ENCODE measurements around the gene ATRX. TPM values are rescaled to one million over a fixed set of nuclear protein-coding genes. Genes with fewer than 3 reads are reported as not detected.
"Not testable (repeated sequence)": the region's sequence is repeated elsewhere in the genome, so short reads cannot be mapped to it uniquely, and the experiment has no call there.

Gene ATRX
- total RNA-seq, 2 experiments from 2014 or later: 48.2 to 66.3 TPM

GRCh38 chrX:77502951-77503525 is 283.0 kb downstream of the ATRX start:
- BruUV-seq (replicated peaks): TSS peak; percentile 10
- Histone ChIP-seq H3K79me2 (ENCODE audit: insufficient read depth, low read depth, low read length) (no peaks in the 10 kb centered on the region), H3K4me3 (ENCODE audit: low read depth, low read length, poor library complexity, severe bottlenecking) (no peak overlapping the region), H3K27ac (ENCODE audit: low read depth, low read length, poor library complexity, severe bottlenecking) (no peak overlapping the region), H3K9me2 (ENCODE audit: insufficient read depth, low read length) (no peaks in the 10 kb centered on the region), H3K4me2 (ENCODE audit: low read length) (no peak overlapping the region), H3K4me1 (ENCODE audit: insufficient read depth, low read length, poor library complexity, severe bottlenecking) (peaks cover 10% of the 10 kb centered on the region), H3K9me3 (ENCODE audit: low read length) (no peaks in the 10 kb centered on the region), H3K36me3 (ENCODE audit: insufficient read depth, low read length) (peaks cover 12% of the 10 kb centered on the region), H4K20me1 (ENCODE audit: insufficient read depth, low read length) (no peaks in the 10 kb centered on the region), H2AFZ (ENCODE audit: low read length) (no peak overlapping the region)
- no peak for DNase-seq (ENCODE audit: low spot score)
- TF ChIP-seq EZH2phosphoT487 (IDR thresholded peaks at IDR 0.05; ENCODE audit: borderline replicate concordance, low read depth, low read length) (no peak), CTCF (conservative IDR thresholded peaks at IDR 0.05; ENCODE audit: low read length) (no peak)
- ChIA-PET CTCF (ENCODE audit: unreplicated experiment) (no interaction called here), POLR2A (no interaction called here)
- intact Hi-C loops (cut with micrococcal nuclease; ENCODE audit: unreplicated experiment): no loop called here

DNA sequence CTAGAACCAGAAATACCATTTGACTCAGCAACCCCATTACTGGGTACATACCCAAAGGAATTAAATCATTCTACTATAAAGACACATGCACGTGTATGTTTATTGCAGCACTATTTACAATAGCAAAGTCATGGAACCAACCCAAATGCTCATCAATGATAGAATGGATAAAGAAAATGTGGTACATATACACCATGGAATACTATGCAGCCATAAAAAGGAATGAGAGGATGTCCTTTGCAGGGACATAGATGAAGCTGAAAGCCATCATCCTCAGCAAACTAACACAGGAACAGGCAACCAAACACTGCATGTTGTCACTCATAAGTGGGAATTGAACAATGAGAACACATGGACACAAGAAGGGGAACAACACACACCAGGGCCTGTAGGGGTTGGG is 285.9 kb downstream of the ATRX start:
- H3K4me2 ChIP-seq (ENCODE audit: low read length); H3K9me3 ChIP-seq (ENCODE audit: low read length); H4K20me1 ChIP-seq (ENCODE audit: insufficient read depth, low read length); CTCF ChIA-PET (ENCODE audit: unreplicated experiment); H3K4me3 ChIP-seq (ENCODE audit: low read depth, low read length, poor library complexity, severe bottlenecking); H2AFZ ChIP-seq (ENCODE audit: low read length); H3K27ac ChIP-seq (ENCODE audit: low read depth, low read length, poor library complexity, severe bottlenecking); BruUV-seq (replicated peaks); POLR2A ChIA-PET; intact Hi-C loops (cut with micrococcal nuclease; ENCODE audit: unreplicated experiment); H3K36me3 ChIP-seq (ENCODE audit: insufficient read depth, low read length); DNase-seq (ENCODE audit: low spot score); H3K4me1 ChIP-seq (ENCODE audit: insufficient read depth, low read length, poor library complexity, severe bottlenecking); H3K9me2 ChIP-seq (ENCODE audit: insufficient read depth, low read length); H3K79me2 ChIP-seq (ENCODE audit: insufficient read depth, low read depth, low read length): not testable (repeated sequence)

GRCh38 chrX:77493677-77494553 is 292.1 kb downstream of the ATRX start:
- intact Hi-C loops (cut with micrococcal nuclease; ENCODE audit: unreplicated experiment): no loop called here
- Histone ChIP-seq H4K20me1 (ENCODE audit: insufficient read depth, low read length) (no peaks in the 10 kb centered on the region), H3K4me3 (ENCODE audit: low read depth, low read length, poor library complexity, severe bottlenecking) (no peak overlapping the region), H3K27ac (ENCODE audit: low read depth, low read length, poor library complexity, severe bottlenecking) (no peak overlapping the region), H3K79me2 (ENCODE audit: insufficient read depth, low read depth, low read length) (no peaks in the 10 kb centered on the region), H2AFZ (ENCODE audit: low read length) (no peak overlapping the region), H3K9me3 (ENCODE audit: low read length) (no peaks in the 10 kb centered on the region), H3K9me2 (ENCODE audit: insufficient read depth, low read length) (no peaks in the 10 kb centered on the region), H3K36me3 (ENCODE audit: insufficient read depth, low read length) (no peaks in the 10 kb centered on the region), H3K4me2 (ENCODE audit: low read length) (no peak overlapping the region), H3K4me1 (ENCODE audit: insufficient read depth, low read length, poor library complexity, severe bottlenecking) (no peaks in the 10 kb centered on the region)
- DNase-seq (ENCODE audit: low spot score): no peak
- BruUV-seq (replicated peaks): no TSS peak
- TF ChIP-seq CTCF (conservative IDR thresholded peaks at IDR 0.05; ENCODE audit: low read length) (no peak), EZH2phosphoT487 (IDR thresholded peaks at IDR 0.05; ENCODE audit: borderline replicate concordance, low read depth, low read length) (no peak)
- CTCF ChIA-PET (ENCODE audit: unreplicated experiment): no interaction called here
- POLR2A ChIA-PET: no interaction called here

All from OCI-LY7 (cell line).